Renal cortical epithelial cell (primary cell): ENCODE data around the gene PCDHB12. TPM values are rescaled to one million over a fixed set of nuclear protein-coding genes. Genes with fewer than 3 reads are reported as not detected.

Source experiments
- total RNA-seq: library from RNA; depleted of rRNA; stranded (reverse); fragments of >200 nt; gene quantifications from 2 replicates; pipeline ENCODE4 v1.2.3, GENCODE V29; 2014

The PCDHB12 gene
- total RNA-seq, 1 donor from 2014 or later: 1.2 TPM

Other genes with a start within 250 kb of the PCDHB12 start
- 1.0 and 1.1 TPM in 2 replicates for gene PCDHAC2, start 242.2 kb upstream of the PCDHB12 start, total RNA-seq
- under 0.01 TPM in 1 of 2 replicates, not detected in the other for gene PCDHB1, start 157.3 kb upstream of the PCDHB12 start, total RNA-seq
- gene PCDHB2, start 114.1 kb upstream of the PCDHB12 start, total RNA-seq: 1.6 and 10.1 TPM in 2 replicates
- 0.52 and 2.9 TPM in 2 replicates for gene PCDHB3, start 108.2 kb upstream of the PCDHB12 start, total RNA-seq
- 0.35 and 1.4 TPM in 2 replicates for gene PCDHB4, start 86.9 kb upstream of the PCDHB12 start, total RNA-seq
- 0.35 and 10.0 TPM in 2 replicates for gene PCDHB5, start 73.5 kb upstream of the PCDHB12 start, total RNA-seq
- 0.17 and 0.40 TPM in 2 replicates for gene PCDHB6, start 58.7 kb upstream of the PCDHB12 start, total RNA-seq
- under 0.01 and 0.85 TPM in 2 replicates for gene PCDHB7, start 36.1 kb upstream of the PCDHB12 start, total RNA-seq
- gene PCDHB8, start 30.9 kb upstream of the PCDHB12 start, total RNA-seq: 0.17 and 0.55 TPM in 2 replicates
- gene PCDHB16, start 26.3 kb upstream of the PCDHB12 start, total RNA-seq: 0.17 and 1.4 TPM in 2 replicates
- 0.17 and 0.60 TPM in 2 replicates for gene PCDHB9, start 21.6 kb upstream of the PCDHB12 start, total RNA-seq
- gene PCDHB10, start 16.4 kb upstream of the PCDHB12 start, total RNA-seq: 0.35 and 0.85 TPM in 2 replicates
- gene PCDHB11, start 9.1 kb upstream of the PCDHB12 start, total RNA-seq: 0.17 and 1.6 TPM in 2 replicates
- 0.17 and 2.9 TPM in 2 replicates for gene PCDHB13, start 5.2 kb downstream of the PCDHB12 start, total RNA-seq
- 0.35 and 3.5 TPM in 2 replicates for gene PCDHB14, start 14.6 kb downstream of the PCDHB12 start, total RNA-seq
- under 0.01 and 1.3 TPM in 2 replicates for gene PCDHB15, start 36.7 kb downstream of the PCDHB12 start, total RNA-seq
- 0.20 and 1.0 TPM in 2 replicates for gene SLC25A2, start 95.3 kb downstream of the PCDHB12 start, total RNA-seq
- gene TAF7, start 112.1 kb downstream of the PCDHB12 start, total RNA-seq: 68.9 and 99.9 TPM in 2 replicates
- gene PCDHGA1, start 121.8 kb downstream of the PCDHB12 start, total RNA-seq: under 0.01 and 0.80 TPM in 2 replicates
- 1.2 and 3.1 TPM in 2 replicates for gene PCDHGA2, start 130.0 kb downstream of the PCDHB12 start, total RNA-seq
- gene PCDHGA3, start 135.1 kb downstream of the PCDHB12 start, total RNA-seq: 0.17 and 1.0 TPM in 2 replicates
- 0.35 and 4.0 TPM in 2 replicates for gene PCDHGB1, start 141.4 kb downstream of the PCDHB12 start, total RNA-seq
- 0.87 and 2.1 TPM in 2 replicates for gene PCDHGA4, start 146.3 kb downstream of the PCDHB12 start, total RNA-seq
- gene PCDHGB2, start 151.3 kb downstream of the PCDHB12 start, total RNA-seq: 0.35 and 2.7 TPM in 2 replicates
- under 0.01 and 1.3 TPM in 2 replicates for gene PCDHGA5, start 155.4 kb downstream of the PCDHB12 start, total RNA-seq
- gene PCDHGB3, start 161.5 kb downstream of the PCDHB12 start, total RNA-seq: 0.52 and 2.3 TPM in 2 replicates
- gene PCDHGA6, start 165.2 kb downstream of the PCDHB12 start, total RNA-seq: 0.69 and 2.1 TPM in 2 replicates
- gene PCDHGA7, start 174.0 kb downstream of the PCDHB12 start, total RNA-seq: 0.52 and 2.3 TPM in 2 replicates
- gene PCDHGB4, start 179.0 kb downstream of the PCDHB12 start, total RNA-seq: 4.9 and 12.5 TPM in 2 replicates
- 0.69 and 1.6 TPM in 2 replicates for gene PCDHGA8, start 183.9 kb downstream of the PCDHB12 start, total RNA-seq
- 9.4 and 17.8 TPM in 2 replicates for gene PCDHGB5, start 189.2 kb downstream of the PCDHB12 start, total RNA-seq
- gene PCDHGA9, start 194.1 kb downstream of the PCDHB12 start, total RNA-seq: 0.52 and 3.2 TPM in 2 replicates
- gene PCDHGB6, start 199.3 kb downstream of the PCDHB12 start, total RNA-seq: 1.0 and 2.3 TPM in 2 replicates
- 0.52 and 5.1 TPM in 2 replicates for gene PCDHGA10, start 204.3 kb downstream of the PCDHB12 start, total RNA-seq
- gene PCDHGB7, start 209.0 kb downstream of the PCDHB12 start, total RNA-seq: 1.7 and 10.4 TPM in 2 replicates
- gene PCDHGA11, start 212.3 kb downstream of the PCDHB12 start, total RNA-seq: 1.4 and 3.1 TPM in 2 replicates
- gene PCDHGA12, start 221.8 kb downstream of the PCDHB12 start, total RNA-seq: 0.52 and 1.7 TPM in 2 replicates